ENCODE results near the gene CERS3.

DNA sequence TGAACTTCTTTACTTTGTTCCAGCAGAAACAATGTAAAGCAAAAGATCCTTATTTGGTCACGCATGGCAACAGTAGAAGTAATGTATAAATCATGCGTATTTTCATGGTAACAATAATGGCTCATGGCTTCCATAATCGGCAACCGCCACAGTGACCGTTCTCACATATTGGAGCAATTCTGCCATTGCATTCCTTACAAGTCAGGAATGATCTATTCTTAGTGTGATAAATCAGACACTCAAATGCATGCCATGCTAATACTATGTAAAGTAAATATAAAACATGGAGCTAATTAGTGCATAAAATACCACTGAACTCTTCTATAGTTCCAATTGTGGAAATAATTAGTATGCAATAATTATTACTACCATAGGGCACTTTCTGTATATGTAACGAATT, 13.5 kb upstream of the CERS3 start:
- TF ChIP-seq, protein P1, sequence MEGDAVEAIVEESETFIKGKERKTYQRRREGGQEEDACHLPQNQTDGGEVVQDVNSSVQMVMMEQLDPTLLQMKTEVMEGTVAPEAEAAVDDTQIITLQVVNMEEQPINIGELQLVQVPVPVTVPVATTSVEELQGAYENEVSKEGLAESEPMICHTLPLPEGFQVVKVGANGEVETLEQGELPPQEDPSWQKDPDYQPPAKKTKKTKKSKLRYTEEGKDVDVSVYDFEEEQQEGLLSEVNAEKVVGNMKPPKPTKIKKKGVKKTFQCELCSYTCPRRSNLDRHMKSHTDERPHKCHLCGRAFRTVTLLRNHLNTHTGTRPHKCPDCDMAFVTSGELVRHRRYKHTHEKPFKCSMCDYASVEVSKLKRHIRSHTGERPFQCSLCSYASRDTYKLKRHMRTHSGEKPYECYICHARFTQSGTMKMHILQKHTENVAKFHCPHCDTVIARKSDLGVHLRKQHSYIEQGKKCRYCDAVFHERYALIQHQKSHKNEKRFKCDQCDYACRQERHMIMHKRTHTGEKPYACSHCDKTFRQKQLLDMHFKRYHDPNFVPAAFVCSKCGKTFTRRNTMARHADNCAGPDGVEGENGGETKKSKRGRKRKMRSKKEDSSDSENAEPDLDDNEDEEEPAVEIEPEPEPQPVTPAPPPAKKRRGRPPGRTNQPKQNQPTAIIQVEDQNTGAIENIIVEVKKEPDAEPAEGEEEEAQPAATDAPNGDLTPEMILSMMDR (IDR thresholded peaks at IDR 0.05; ENCODE audit: borderline replicate concordance, extremely low read depth, low read length, poor library complexity, severe bottlenecking) = no peak
- TF ChIP-seq EZH2 (IDR thresholded peaks at IDR 0.05; ENCODE audit: borderline replicate concordance, low read depth, low read length, severe bottlenecking) = no peak

All from DND-41 (cell line).